GM12878 (cell line): ENCODE data around the gene CHST2. TPM values are rescaled to one million over a fixed set of nuclear protein-coding genes. Genes with fewer than 3 reads are reported as not detected.

ENCODE experiments used
- CUX1 ChIP-seq: IDR thresholded peaks from 2 replicates; pipeline ENCODE4 v1.6.1; 2012; ENCODE audit warnings: improper control_type of control experiment, low read depth, low read length; ENCODE audit not compliant: insufficient replicate concordance
- EP300 ChIP-seq, 2 experiments: fragments of 150-350 bp in 1 of 2; IDR thresholded peaks; 2 replicates each; pipeline ENCODE4 v1.6.1; 2011 to 2012; ENCODE audit warnings: low read depth in 2 of 2, low read length in 2 of 2, borderline replicate concordance in 1 of 2, improper control_type of control experiment in 1 of 2, inconsistent platforms in 1 of 2; ENCODE audit not compliant: control insufficient read depth in 1 of 2
- FOXM1 ChIP-seq: IDR thresholded peaks from 2 replicates; pipeline ENCODE4 v1.6.1; 2012; ENCODE audit warnings: low read depth, mild to moderate bottlenecking, inconsistent platforms, low read length, moderate library complexity
- KAT2A ChIP-seq: conservative IDR thresholded peaks from 2 replicates; pipeline ENCODE4 v1.6.1; 2011; ENCODE audit warnings: low read depth, low read length; ENCODE audit not compliant: control insufficient read depth
- KLF5 ChIP-seq: fragments of 450-650 bp; IDR thresholded peaks from 2 replicates; pipeline ENCODE4 v1.6.1; 2014; ENCODE audit warnings: mild to moderate bottlenecking; ENCODE audit not compliant: partially characterized antibody
- PAX5 ChIP-seq: IDR thresholded peaks from 2 replicates; pipeline ENCODE4 v1.6.1; 2011; ENCODE audit warnings: low read depth, low read length, borderline replicate concordance
- POLR2A ChIP-seq: IDR thresholded peaks from 2 replicates; pipeline ENCODE4 v1.6.1; 2011; ENCODE audit warnings: low read depth, mild to moderate bottlenecking, low read length
- RELB ChIP-seq: fragments of 450-650 bp; IDR thresholded peaks from 2 replicates; pipeline ENCODE4 v1.6.1; 2017; ENCODE audit warnings: low read depth, mild to moderate bottlenecking, moderate library complexity
- RFX5 ChIP-seq: IDR thresholded peaks from 2 replicates; pipeline ENCODE4 v1.6.1; 2011; ENCODE audit warnings: low read depth, low read length, improper control_type of control experiment
- SIN3A ChIP-seq: IDR thresholded peaks from 2 replicates; pipeline ENCODE4 v1.6.1; 2012; ENCODE audit warnings: low read depth, low read length, improper control_type of control experiment
- SUZ12 ChIP-seq: fragments of 200-600 bp; sonication (generic); IDR thresholded peaks from one replicate; pipeline ENCODE4 v1.6.1; 2018; ENCODE audit warnings: antibody characterized with exemption, mild to moderate bottlenecking; ENCODE audit not compliant: unreplicated experiment
- TCF12 ChIP-seq: IDR thresholded peaks from 2 replicates; pipeline ENCODE4 v1.6.1; 2011; ENCODE audit warnings: low read depth, mild to moderate bottlenecking, low read length
- WRNIP1 ChIP-seq: IDR thresholded peaks from 2 replicates; pipeline ENCODE4 v1.6.1; 2011; ENCODE audit warnings: low read depth, low read length, improper control_type of control experiment, borderline replicate concordance
- ZBED1 ChIP-seq: IDR thresholded peaks from 2 replicates; pipeline ENCODE4 v1.6.1; 2016; ENCODE audit warnings: borderline replicate concordance
- ZBTB11 ChIP-seq: fragments of 450-650 bp; formaldehyde crosslinking; IDR thresholded peaks from 2 replicates; pipeline ENCODE4 v1.5.0; 2022; ENCODE audit warnings: mild to moderate bottlenecking, missing genetic modification characterization
- polyA plus RNA-seq, 11 experiments: library from polyadenylated mRNA; depleted of rRNA in 4 of 11; unstranded in 6 of 11; stranded (reverse) in 5 of 11; fragments of >200 nt; fragmentation: Nextera tagmentation in 4 of 11; fragmentation: Illumina TruSeq in 1 of 11; extraction: Ambion mirVana in 4 of 11; extraction: Trizol in 1 of 11; gene quantifications; 1 replicate in 1 of 11; 2 replicates in 10 of 11; pipeline versions ENCODE4 v1.2.1 to v1.2.3, GENCODE V29; 2011 to 2016; ENCODE audit warnings: inconsistent platforms in 2 of 11, missing spikeins in 2 of 11, low read depth in 1 of 11
- total RNA-seq, 4 experiments: library from RNA; depleted of rRNA in 3 of 4; stranded (reverse); fragments of >200 nt in 3 of 4; fragmentation: Illumina TruSeq in 1 of 4; extraction: Trizol in 1 of 4; gene quantifications; 2 replicates each; pipeline versions ENCODE4 v1.2.1 to v1.2.3, GENCODE V29; 2013 to 2021
- TF ChIP-seq, protein P1 (sequence below): IDR thresholded peaks from 2 replicates; pipeline ENCODE4 v1.6.1; 2011; ENCODE audit warnings: borderline replicate concordance, low read depth, mild to moderate bottlenecking, moderate library complexity, low read length; ENCODE audit not compliant: insufficient read depth, poor library complexity, severe bottlenecking

CHST2 gene
- total and polyA plus RNA-seq, 10 of the 15 experiments (the other 5 are each of a cell fraction or from before 2014, with no cell fraction given): 1.6 to 37.2 (median 8.8) TPM

GRCh38 chr3:143081844-143082778, 37.5 kb upstream of the CHST2 start (continued):
- TF ChIP-seq SIN3A (no peak), RELB (peak; percentile 74), EP300 (IDR thresholded peaks at IDR 0.05; ENCODE audit: borderline replicate concordance in 1 of 2, control insufficient read depth in 1 of 2, low read depth in 2 of 2, low read length in 2 of 2) (peak; percentile 91 to 93), TCF12 (0 out of 2 replicates have a peak, but pooled peaks have one; percentile 62), POLR2A (peak; percentile 23), ZBTB11 (CRISPR knock-in tag) (no peak), CUX1 (no peak), SUZ12 (no peak), KAT2A (no peak), PAX5 (peak; percentile 42; the same call in 1 of the 2 replicates), KLF5 (peak; percentile 97), FOXM1 (peak; percentile 93), ZBED1 (peak; percentile 95), RFX5 (no peak), WRNIP1 (no peak)
- TF ChIP-seq, protein P1, sequence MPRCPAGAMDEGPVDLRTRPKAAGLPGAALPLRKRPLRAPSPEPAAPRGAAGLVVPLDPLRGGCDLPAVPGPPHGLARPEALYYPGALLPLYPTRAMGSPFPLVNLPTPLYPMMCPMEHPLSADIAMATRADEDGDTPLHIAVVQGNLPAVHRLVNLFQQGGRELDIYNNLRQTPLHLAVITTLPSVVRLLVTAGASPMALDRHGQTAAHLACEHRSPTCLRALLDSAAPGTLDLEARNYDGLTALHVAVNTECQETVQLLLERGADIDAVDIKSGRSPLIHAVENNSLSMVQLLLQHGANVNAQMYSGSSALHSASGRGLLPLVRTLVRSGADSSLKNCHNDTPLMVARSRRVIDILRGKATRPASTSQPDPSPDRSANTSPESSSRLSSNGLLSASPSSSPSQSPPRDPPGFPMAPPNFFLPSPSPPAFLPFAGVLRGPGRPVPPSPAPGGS: no peak
